Raji (cell line): Measurements from ENCODE around the gene PTEN.

ENCODE experiments used
- POLR2A ChIP-seq: IDR thresholded peaks from 2 replicates; pipeline ENCODE4 v1.6.1; 2011; ENCODE audit warnings: low read depth, low read length, control low read depth; ENCODE audit not compliant: insufficient read depth

The PTEN gene

DNA sequence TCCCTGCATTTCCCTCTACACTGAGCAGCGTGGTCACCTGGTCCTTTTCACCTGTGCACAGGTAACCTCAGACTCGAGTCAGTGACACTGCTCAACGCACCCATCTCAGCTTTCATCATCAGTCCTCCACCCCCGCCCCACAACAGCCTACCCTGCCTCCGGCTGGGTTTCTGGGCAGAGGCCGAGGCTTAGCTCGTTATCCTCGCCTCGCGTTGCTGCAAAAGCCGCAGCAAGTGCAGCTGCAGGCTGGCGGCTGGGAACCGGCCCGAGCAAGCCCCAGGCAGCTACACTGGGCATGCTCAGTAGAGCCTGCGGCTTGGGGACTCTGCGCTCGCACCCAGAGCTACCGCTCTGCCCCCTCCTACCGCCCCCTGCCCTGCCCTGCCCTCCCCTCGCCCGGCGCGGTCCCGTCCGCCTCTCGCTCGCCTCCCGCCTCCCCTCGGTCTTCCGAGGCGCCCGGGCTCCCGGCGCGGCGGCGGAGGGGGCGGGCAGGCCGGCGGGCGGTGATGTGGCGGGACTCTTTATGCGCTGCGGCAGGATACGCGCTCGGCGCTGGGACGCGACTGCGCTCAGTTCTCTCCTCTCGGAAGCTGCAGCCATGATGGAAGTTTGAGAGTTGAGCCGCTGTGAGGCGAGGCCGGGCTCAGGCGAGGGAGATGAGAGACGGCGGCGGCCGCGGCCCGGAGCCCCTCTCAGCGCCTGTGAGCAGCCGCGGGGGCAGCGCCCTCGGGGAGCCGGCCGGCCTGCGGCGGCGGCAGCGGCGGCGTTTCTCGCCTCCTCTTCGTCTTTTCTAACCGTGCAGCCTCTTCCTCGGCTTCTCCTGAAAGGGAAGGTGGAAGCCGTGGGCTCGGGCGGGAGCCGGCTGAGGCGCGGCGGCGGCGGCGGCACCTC is at the start of gene PTEN, which contains the start of gene KLLN:
PTEN (plus strand) TSS at position 573 of the 891 bp plus-strand sequence. CDS start 845 bp downstream, outside the sequence.
KLLN (minus strand) TSS at position 481 of the 891 bp plus-strand sequence. CDS start 1,046 bp downstream, outside the sequence.
- peak; percentile 82 for TF ChIP-seq POLR2A

- no peak for TF ChIP-seq POLR2A
Observed at GRCh38 chr10:87816163-87816897, 47.1 kb upstream of the PTEN start.

GRCh38 chr10:87816898-87817608 is 46.4 kb upstream of the PTEN start:
- TF ChIP-seq POLR2A: no peak

GRCh38 chr10:87817609-87818504 is 45.6 kb upstream of the PTEN start, which contains the start of gene ATAD1:
TSS of gene ATAD1 (minus strand) at chr10:87818226. CDS start at chr10:87814599, 3,627 bp downstream.
- peak; percentile 85 for TF ChIP-seq POLR2A

DNA sequence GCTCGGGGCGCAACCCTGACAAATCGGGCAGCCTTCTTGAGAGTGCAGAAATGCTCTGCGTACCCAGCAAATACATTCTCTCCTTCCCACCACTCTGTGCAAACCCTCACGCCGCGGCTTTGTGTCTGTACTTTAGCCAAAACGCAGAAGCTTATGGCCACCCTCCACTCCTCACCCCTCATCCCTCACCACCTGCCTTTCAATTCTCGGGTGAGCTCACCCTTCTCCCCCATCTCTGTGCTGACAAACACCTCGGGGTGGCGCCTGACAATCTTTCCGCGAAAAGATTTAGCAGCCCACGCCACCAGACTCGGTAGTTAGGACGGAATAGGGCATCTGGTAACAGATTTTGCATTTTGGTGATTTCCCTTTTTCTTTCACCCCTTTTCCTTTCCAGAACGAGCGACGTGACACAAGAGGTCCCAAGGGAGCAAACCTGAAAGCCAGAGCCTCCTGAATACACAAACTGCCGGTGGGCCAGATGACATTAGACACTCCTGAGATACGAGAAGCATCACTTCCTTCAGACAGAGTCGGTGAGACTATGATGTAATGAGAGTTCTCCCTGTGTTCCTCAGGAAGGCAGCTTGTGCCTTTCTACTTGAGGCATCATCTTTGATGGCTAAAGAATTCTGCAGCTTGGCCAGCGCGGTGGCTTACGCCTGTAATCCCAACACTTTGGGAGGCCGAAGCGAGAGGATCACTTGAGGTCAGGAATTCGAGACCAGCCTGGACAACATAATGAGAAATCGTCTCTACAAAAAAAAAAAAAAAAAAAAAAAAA is 44.7 kb upstream of the PTEN start:
- no peak for TF ChIP-seq POLR2A

DNA sequence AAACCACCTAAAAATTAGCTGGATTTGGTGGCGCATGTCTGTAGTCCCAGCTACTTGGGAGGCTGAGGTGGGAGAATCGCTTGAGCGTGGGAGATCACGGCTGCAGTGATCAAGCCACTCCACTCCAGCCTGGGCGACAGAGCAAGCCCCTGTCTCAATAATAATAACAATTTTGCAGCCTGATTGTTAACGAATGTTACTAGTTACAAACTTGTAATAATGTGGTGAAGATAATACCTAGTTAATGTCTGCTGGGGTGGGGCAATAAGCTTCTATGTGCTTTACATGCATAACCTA is 44.2 kb upstream of the PTEN start:
- TF ChIP-seq POLR2A: no peak

GRCh38 chr10:87826653-87827052 is 36.8 kb upstream of the PTEN start:
- TF ChIP-seq POLR2A: no peak

GRCh38 chr10:87827681-87828080 is 35.7 kb upstream of the PTEN start:
- no peak for TF ChIP-seq POLR2A

DNA sequence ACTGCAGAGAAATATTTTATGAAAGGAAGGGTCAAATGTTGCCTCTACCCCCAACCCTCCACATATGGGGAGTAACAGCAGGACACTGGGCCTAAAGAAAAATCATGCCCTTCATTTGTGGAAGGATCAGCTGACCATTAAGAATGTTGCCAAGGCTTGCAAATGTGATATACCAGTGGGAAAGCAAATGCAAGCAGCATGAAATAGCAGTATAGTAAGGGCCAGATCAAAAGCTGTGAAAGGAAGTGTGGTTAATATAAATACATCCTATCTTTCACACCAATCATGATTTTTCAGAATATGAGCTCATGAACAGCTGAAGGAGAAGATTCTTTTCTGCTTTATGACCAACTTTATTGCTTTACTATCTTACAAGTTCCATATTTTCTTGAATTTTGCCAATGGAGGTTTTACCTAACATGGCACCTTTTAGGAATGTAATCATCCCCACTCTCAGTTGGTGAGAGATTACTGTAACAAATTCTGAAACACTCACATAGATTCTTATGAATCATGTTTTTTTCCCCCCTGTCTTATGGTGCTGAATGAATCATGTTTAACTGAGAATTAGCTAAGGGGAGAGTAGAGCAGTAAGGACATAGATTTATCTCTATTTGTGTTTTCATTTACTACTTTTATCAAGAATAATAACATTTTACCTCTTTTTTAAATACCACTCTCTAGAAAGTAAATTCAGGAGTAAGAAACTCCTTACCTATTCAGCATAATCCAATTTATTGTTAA is 33.3 kb upstream of the PTEN start:
- TF ChIP-seq POLR2A: no peak

DNA sequence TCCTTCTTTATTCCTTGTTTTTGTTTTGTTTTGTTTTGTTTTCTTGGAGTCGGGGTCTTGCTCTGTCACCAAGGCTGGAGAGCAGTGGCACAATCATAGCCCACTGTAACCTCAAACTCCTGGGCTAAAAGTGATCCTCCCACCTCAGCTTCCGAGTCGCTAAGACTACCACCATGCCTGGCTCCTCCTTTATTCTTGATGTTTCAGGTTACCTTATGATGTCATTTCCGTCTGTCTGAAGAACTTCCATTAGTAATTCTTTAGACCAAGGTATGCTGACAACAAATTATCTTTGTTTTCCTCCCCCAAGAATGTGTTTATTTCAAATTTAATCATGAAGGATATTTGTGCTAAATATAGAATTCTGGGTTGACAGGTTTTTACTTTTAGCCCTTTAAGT is 27.3 kb upstream of the PTEN start:
- TF ChIP-seq POLR2A: no peak

GRCh38 chr10:87837445-87837844 is 26.0 kb upstream of the PTEN start:
- TF ChIP-seq POLR2A: no peak

- no peak for TF ChIP-seq POLR2A
Observed at GRCh38 chr10:87838650-87839049, 24.8 kb upstream of the PTEN start.

- TF ChIP-seq POLR2A: no peak
Observed at GRCh38 chr10:87841186-87841585, 22.2 kb upstream of the PTEN start.
